ENCODE measurements around the gene GABRA1.

- TF ChIP-seq, protein P1, sequence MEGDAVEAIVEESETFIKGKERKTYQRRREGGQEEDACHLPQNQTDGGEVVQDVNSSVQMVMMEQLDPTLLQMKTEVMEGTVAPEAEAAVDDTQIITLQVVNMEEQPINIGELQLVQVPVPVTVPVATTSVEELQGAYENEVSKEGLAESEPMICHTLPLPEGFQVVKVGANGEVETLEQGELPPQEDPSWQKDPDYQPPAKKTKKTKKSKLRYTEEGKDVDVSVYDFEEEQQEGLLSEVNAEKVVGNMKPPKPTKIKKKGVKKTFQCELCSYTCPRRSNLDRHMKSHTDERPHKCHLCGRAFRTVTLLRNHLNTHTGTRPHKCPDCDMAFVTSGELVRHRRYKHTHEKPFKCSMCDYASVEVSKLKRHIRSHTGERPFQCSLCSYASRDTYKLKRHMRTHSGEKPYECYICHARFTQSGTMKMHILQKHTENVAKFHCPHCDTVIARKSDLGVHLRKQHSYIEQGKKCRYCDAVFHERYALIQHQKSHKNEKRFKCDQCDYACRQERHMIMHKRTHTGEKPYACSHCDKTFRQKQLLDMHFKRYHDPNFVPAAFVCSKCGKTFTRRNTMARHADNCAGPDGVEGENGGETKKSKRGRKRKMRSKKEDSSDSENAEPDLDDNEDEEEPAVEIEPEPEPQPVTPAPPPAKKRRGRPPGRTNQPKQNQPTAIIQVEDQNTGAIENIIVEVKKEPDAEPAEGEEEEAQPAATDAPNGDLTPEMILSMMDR (IDR thresholded peaks at IDR 0.05) = no peak
- TF ChIP-seq EZH2 (IDR thresholded peaks at IDR 0.05; ENCODE audit: borderline replicate concordance, insufficient read depth, low read depth, low read length, poor library complexity, severe bottlenecking) = no peak
These were observed 53.1 kb downstream of the GABRA1 start for GRCh38 chr5:161900981-161901380.
